GM19239 (cell line): Measurements from ENCODE around the gene DAAM2.

Source experiments
- DNase-seq: peaks from one replicate; pipeline ENCODE4 v3.0.0; 2011; ENCODE audit warnings: low spot score; ENCODE audit not compliant: insufficient read length
- FAIRE-seq: peaks from 2 replicates; lab custom pipeline; 2011; peaks lifted over from hg19 to GRCh38; lab: Jason Lieb, UNC

The DAAM2 gene

GRCh38 chr6:39941820-39942219, 149.6 kb downstream of the DAAM2 start:
- FAIRE-seq (no peak), DNase-seq (no peak)

DNA sequence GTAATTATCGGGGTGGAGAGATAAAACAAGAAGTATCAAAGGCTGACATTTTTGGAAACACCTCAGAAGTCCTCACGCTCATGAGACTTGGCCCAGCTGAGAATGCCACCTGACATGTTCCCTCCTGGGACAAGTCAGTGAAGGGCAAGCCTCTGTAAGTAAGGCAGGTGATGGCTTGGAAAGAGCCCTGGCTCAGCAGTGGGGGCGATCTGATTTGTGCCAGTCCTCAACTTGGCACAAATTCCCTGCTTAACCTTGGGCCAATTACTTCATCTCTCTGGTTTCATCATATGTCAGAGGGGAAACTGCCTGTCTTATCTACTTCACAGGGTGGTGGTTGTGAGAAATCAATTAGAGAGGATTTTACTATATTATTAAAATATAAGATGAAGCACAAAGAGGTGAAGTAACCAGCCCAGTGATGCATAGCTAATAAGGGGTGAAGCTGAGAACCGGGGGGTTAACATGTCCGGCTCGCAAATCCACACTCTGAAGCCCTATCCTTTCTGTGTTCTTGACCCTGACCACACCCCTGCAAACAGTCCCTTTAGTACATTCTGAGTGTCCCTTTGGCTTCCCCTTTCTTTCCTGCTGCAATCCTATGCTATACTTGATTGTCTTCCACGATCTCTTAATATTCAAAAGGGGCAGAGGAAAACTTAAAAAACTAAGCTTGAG, 150.9 kb downstream of the DAAM2 start:
- FAIRE-seq (no peak), DNase-seq (no peak)

DNA sequence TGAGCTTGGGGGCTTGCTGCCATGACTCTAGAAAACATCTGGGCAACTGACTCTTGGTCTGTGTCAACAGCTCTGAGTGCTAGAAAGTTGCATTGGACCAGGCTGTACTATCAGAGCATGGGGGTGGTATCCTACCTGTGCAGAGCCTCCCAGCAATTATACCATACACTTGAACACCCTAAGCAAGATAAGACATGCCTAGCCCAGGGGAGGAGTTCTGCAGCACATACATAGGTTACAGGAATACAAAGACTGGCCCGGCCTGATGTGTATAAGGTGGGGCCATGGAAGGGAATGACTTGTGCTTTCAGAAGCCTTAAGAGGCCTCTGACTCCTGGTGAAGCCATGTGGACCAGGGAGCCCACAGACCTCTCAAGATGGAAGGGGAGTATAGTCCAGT, 153.4 kb downstream of the DAAM2 start:
- FAIRE-seq (no peak), DNase-seq (no peak)

- DNase-seq (no peak), FAIRE-seq (no peak)
Measured at GRCh38 chr6:39947611-39948068, 155.5 kb downstream of the DAAM2 start.

DNA sequence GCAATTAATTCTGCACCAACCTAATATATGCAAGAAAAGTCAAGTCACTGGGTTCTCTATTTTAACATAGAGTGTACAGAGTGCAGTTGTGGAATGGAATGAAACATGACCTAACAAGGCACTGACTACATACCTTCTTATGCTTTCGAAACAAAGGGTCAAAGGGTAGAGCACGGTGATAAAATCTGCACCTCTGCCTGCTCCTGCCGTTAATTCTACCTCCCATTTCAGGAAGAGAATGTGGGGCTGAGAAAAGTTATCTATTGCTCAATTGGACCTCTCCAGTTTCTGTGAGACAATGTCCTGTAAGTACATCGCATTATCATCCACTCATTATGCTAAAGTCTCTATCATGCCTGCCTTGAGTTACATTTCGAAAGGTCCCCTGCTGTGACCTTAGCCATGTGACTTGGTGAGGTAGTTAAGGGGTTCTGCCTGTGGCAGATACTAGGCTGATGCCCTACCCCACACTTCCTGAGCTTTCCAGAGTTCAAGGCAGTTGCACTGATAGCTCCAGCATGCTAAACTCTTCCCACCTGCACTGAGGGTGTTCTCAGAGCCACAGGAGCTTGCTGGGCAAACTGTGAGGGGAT, 156.1 kb downstream of the DAAM2 start:
- DNase-seq (no peak), FAIRE-seq (no peak)

GRCh38 chr6:39950125-39950720, 158.0 kb downstream of the DAAM2 start:
- no peak for DNase-seq
- FAIRE-seq, result no peak

- FAIRE-seq (no peak), DNase-seq (no peak)
Measured at GRCh38 chr6:39951191-39951590, 159.0 kb downstream of the DAAM2 start.

DNA sequence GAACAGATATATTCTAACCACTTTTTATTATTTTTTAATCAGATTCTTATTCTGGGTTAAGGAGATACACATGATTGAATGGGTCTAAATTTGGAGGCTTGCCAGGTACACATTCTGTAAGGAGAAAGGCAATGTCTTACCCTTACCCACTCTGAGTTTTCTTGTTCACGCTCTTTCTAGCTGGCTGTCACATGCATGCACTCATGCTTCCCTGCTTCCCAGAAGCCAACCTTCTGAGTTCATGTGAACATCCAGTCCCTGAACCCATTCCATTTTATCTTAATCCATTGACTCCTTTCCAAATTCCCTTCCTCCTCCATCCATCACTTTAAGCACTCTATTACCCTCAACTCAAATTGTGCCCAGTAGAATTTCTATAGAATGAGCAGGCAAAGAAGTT, 159.5 kb downstream of the DAAM2 start:
- FAIRE-seq (no peak), DNase-seq (no peak)

- DNase-seq (no peak), FAIRE-seq (no peak)
Measured at GRCh38 chr6:39952167-39952566, 160.0 kb downstream of the DAAM2 start.

DNA sequence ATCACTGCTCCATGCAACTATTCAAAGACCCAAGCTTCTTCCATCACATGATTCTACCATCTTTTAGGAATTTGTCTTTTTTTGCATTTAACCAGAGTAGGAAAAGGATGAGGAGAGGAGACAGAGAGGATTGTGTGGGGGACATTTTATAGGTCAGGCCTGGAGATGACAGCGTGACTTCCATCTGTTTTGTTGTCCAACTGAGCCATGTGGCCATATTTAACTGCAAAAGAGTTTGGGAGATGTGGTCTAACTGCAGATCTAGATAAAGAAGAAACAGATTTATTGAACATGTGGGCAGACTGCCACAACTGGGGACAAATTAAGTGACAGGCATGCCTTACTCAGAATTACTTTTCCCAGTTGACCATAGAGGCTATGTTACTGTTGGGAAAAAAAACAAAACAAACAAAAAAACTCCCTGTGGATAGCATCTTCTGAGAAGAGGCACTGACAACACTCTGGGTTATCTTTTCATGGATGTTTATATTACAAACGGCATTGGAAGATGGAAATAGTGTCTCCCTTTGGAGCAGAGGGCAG, 161.0 kb downstream of the DAAM2 start:
- FAIRE-seq (no peak), DNase-seq (no peak)
